HEK293 (cell line): ENCODE measurements around the gene FOXN3.

Experiments used
- REST ChIP-seq: fragments of 450-650 bp; formaldehyde crosslinking; IDR thresholded peaks from 2 replicates; pipeline ENCODE4 v1.5.1; 2016; ENCODE audit warnings: missing biosample characterization, missing genetic modification characterization
- YY1 ChIP-seq: fragments of 450-650 bp; formaldehyde crosslinking; IDR thresholded peaks from 2 replicates; pipeline ENCODE4 v1.5.1; 2018; ENCODE audit warnings: missing biosample characterization, missing genetic modification characterization
- ZEB2 ChIP-seq: fragments of 450-650 bp; formaldehyde crosslinking; IDR thresholded peaks from 2 replicates; pipeline ENCODE4 v1.5.1; 2016; ENCODE audit warnings: missing biosample characterization, missing genetic modification characterization
- ZNF274 ChIP-seq, 2 experiments: fragments of 200-500 bp in 1 of 2; fragments of 450-650 bp in 1 of 2; sonication (Bioruptor generic) in 1 of 2; formaldehyde crosslinking in 1 of 2; IDR thresholded peaks; 2 replicates each; pipeline versions ENCODE4 v1.5.1 to v1.6.1; 2014 to 2016; ENCODE audit warnings: borderline replicate concordance in 1 of 2, inconsistent platforms in 1 of 2, low read length in 1 of 2, missing biosample characterization in 1 of 2, missing genetic modification characterization in 1 of 2
- ZNF629 ChIP-seq: fragments of 450-650 bp; formaldehyde crosslinking; IDR thresholded peaks from 2 replicates; pipeline ENCODE4 v1.5.1; 2017; ENCODE audit warnings: missing biosample characterization, missing genetic modification characterization
- ZSCAN23 ChIP-seq: fragments of 450-650 bp; formaldehyde crosslinking; IDR thresholded peaks from 2 replicates; pipeline ENCODE4 v1.5.1; 2016; ENCODE audit warnings: missing biosample characterization, missing genetic modification characterization
- ZXDB ChIP-seq: fragments of 450-650 bp; formaldehyde crosslinking; IDR thresholded peaks from 2 replicates; pipeline ENCODE4 v1.5.1; 2016; ENCODE audit warnings: missing biosample characterization, missing genetic modification characterization
- TF ChIP-seq, protein P1 (sequence below): fragments of 450-650 bp; formaldehyde crosslinking; IDR thresholded peaks from 2 replicates; pipeline ENCODE4 v1.5.1; 2016; ENCODE audit warnings: missing biosample characterization, missing genetic modification characterization
- TF ChIP-seq, protein P2 (sequence below): IDR thresholded peaks from 2 replicates; pipeline ENCODE4 v1.6.1; 2011; ENCODE audit warnings: mild to moderate bottlenecking, low read depth, low read length, borderline replicate concordance

GRCh38 chr14:89255012-89255411, 162.0 kb downstream of the FOXN3 start:
- TF ChIP-seq, protein P1, sequence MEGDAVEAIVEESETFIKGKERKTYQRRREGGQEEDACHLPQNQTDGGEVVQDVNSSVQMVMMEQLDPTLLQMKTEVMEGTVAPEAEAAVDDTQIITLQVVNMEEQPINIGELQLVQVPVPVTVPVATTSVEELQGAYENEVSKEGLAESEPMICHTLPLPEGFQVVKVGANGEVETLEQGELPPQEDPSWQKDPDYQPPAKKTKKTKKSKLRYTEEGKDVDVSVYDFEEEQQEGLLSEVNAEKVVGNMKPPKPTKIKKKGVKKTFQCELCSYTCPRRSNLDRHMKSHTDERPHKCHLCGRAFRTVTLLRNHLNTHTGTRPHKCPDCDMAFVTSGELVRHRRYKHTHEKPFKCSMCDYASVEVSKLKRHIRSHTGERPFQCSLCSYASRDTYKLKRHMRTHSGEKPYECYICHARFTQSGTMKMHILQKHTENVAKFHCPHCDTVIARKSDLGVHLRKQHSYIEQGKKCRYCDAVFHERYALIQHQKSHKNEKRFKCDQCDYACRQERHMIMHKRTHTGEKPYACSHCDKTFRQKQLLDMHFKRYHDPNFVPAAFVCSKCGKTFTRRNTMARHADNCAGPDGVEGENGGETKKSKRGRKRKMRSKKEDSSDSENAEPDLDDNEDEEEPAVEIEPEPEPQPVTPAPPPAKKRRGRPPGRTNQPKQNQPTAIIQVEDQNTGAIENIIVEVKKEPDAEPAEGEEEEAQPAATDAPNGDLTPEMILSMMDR (tag by site-specific recombination) = no peak
- TF ChIP-seq REST (no peak), ZXDB (tag by site-specific recombination) (no peak), ZNF274 (IDR thresholded peaks at IDR 0.05; ENCODE audit: low read length) (no peak), ZNF274 (tag by site-specific recombination; IDR thresholded peaks at IDR 0.05; ENCODE audit: borderline replicate concordance) (no peak), ZNF629 (no peak), ZSCAN23 (tag by site-specific recombination) (no peak), YY1 (no peak), ZEB2 (tag by site-specific recombination) (no peak)
- TF ChIP-seq, protein P2, sequence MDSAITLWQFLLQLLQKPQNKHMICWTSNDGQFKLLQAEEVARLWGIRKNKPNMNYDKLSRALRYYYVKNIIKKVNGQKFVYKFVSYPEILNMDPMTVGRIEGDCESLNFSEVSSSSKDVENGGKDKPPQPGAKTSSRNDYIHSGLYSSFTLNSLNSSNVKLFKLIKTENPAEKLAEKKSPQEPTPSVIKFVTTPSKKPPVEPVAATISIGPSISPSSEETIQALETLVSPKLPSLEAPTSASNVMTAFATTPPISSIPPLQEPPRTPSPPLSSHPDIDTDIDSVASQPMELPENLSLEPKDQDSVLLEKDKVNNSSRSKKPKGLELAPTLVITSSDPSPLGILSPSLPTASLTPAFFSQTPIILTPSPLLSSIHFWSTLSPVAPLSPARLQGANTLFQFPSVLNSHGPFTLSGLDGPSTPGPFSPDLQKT = no peak
